ENCODE results near the gene CYSLTR2. TPM values are rescaled to one million over a fixed set of nuclear protein-coding genes. Genes with fewer than 3 reads are reported as not detected.

CYSLTR2 gene
- total and polyA plus RNA-seq, 2 of the 8 experiments (the other 6 are each of a cell fraction or from before 2014, with no cell fraction given): not detected

GRCh38 chr13:48656608-48657007 is 2.9 kb downstream of the CYSLTR2 start (continued):
- TF ChIP-seq CHD7 (IDR thresholded peaks at IDR 0.05; ENCODE audit: insufficient replicate concordance, low read length): no peak
